Measurements from ENCODE around the gene PWWP2B. TPM values are rescaled to one million over a fixed set of nuclear protein-coding genes. Genes with fewer than 3 reads are reported as not detected.

PWWP2B gene
- total RNA-seq, 1 donor from 2014 or later: 9.1 TPM

GRCh38 chr10:132418527-132419416, 21.8 kb downstream of the PWWP2B start:
- peak; percentile 86 for DNase-seq (ENCODE audit: low spot score)

- peak; percentile 66 for DNase-seq (ENCODE audit: low spot score)
These were observed 22.8 kb downstream of the PWWP2B start for GRCh38 chr10:132419538-132420468.

- DNase-seq (ENCODE audit: low spot score): no peak
These were observed 23.5 kb downstream of the PWWP2B start for GRCh38 chr10:132420469-132420980.

DNA sequence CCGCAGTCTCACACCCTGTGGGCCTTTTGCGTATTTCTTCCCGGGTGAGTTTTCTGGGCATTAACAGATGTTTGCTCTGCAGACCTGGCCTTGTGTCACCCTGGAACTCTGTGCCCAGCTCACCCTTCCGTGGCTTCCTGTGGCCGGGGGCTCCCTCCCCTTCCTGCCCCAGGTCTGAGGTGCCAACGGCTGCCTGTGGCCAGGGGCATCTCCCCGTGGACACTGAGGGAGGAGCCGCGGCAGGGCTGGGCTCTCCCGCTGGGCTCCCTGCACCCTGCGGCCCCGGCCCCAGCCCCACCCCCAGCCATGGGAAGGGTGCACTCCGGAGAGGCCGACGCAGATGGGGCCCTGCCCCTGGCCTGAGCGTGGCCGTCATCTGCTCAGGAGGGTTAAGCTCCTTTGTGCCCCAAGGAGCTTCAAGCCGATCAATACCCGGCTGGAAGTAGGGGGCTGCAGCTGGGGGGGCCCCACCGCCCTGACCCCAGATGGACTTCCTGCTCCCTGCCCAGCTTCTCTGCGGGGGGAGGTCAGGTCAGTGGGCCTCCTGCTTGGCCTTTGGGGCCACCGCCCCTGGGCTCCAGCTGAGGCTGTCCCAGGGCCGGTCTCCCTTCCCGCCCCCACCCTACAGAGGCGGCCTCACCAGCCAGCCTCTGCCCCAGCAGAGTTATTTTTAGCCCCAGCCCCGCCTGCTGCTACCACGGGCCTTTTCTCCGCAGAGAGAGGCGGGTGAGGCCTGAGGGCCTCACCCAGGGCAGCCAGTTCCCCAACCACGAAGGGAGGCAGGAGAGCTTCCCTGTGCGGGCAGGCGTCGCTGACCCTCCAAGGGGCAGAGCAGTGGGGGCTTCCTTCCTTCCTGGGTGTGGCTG, 24.2 kb downstream of the PWWP2B start:
- DNase-seq (ENCODE audit: low spot score): peak; percentile 95

DNA sequence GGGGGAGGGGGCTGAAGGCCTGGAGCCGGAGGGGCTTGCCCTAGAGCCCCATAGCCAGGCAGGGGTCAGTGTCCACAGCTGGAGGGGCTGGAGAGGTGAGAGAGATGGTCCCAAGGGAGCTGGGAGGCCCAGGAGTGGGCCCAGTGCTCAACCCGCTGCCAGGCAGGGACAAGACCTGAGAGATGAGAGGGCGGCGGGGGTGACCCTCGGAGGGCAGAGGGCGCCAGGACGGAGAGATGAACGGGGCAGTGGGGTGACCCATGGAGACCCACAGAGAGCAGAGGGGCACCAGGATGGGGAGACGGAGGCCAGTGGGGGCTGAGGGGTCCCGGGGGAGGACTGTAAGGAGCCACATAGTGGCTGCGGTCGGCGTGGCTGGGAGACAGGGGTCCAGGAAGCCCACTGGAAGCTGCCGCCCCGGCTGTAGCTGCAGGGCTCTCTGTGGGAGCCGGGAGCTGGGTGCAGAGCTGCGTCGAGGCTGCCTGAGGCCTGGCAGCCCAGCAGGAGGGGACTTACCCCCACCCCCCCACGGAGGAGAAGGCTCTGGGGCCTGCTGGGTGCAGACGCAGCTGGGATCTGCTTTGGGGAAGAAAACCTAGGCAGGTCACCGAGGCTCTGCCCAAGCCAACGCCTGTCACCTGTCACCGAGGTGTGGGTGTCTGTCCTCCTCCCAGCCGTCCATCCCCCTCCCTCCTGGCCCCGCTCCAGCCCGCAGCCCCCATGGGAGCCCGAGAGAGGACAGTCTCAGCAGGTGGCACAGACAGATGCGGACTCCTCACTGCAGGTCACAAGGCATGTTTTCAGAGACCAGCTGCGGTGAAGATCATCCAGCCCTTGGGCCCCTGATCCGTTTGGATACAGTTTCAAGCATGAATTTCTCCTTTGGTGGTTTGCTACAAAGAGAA, 25.1 kb downstream of the PWWP2B start:
- no peak for DNase-seq (ENCODE audit: low spot score)

GRCh38 chr10:132422903-132423825, 26.2 kb downstream of the PWWP2B start:
- DNase-seq (ENCODE audit: low spot score): peak; percentile 69

GRCh38 chr10:132423966-132424861, 27.2 kb downstream of the PWWP2B start:
- DNase-seq (ENCODE audit: low spot score): no peak

DNA sequence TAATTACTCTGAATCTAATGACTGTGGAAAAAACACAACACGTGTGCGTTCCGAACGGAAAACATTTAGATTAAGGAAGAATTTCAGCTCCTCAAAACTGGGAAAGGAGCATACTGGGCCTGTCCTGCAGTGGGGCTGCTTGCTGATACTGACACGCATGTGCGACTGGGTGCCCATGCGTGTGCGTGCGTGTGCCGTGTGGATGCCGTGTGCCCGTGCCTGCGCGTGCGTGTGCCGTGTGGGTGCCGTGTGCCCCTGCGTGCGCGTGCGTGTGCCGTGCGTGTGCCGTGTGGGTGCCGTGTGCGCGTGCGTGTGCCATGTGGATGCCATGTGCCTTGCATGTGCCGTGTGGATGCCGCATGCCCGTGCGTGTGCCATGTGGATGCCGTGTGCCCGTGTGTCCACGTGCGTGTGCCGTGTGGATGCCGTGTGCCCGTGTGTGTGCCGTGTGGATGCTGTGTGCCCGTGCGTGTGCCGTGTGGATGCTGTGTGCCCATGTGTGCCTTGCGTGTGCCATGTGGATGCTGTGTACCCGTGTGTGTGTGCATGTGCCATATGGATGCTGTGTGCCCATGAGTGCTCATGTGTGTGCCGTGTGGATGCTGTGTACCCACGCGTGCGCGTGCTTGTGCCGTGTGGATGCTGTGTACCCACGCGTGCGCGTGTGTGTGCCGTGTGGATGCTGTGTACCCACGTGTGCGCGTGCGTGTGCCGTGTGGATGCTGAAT, 28.2 kb downstream of the PWWP2B start:
- no peak for DNase-seq (ENCODE audit: low spot score)

DNA sequence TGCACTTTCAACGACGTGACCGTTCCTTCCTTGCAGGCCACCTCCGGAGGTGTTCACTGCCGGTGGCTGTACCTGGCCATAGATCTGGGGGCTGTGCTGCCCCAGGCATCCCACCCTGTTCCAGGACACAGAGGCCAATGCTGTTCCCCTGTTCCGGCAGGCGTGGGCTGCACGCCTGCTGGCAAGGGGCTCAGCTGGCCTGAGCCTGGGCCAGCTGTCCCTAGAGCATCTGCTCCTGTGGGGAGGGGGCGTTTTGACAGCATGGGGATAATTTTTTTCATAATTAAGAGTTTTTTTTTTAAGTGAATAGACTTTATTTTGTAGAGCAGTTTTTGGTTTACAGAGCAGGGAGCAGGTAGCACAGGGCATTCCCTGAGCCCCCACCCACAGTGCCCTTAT, 28.8 kb downstream of the PWWP2B start:
- no peak for DNase-seq (ENCODE audit: low spot score)

GRCh38 chr10:132427006-132427771, 30.2 kb downstream of the PWWP2B start:
- no peak for DNase-seq (ENCODE audit: low spot score)

- DNase-seq (ENCODE audit: low spot score): no peak
These were observed 31.0 kb downstream of the PWWP2B start for GRCh38 chr10:132427939-132428367.

GRCh38 chr10:132428486-132428995, 31.5 kb downstream of the PWWP2B start:
- DNase-seq (ENCODE audit: low spot score): no peak

DNA sequence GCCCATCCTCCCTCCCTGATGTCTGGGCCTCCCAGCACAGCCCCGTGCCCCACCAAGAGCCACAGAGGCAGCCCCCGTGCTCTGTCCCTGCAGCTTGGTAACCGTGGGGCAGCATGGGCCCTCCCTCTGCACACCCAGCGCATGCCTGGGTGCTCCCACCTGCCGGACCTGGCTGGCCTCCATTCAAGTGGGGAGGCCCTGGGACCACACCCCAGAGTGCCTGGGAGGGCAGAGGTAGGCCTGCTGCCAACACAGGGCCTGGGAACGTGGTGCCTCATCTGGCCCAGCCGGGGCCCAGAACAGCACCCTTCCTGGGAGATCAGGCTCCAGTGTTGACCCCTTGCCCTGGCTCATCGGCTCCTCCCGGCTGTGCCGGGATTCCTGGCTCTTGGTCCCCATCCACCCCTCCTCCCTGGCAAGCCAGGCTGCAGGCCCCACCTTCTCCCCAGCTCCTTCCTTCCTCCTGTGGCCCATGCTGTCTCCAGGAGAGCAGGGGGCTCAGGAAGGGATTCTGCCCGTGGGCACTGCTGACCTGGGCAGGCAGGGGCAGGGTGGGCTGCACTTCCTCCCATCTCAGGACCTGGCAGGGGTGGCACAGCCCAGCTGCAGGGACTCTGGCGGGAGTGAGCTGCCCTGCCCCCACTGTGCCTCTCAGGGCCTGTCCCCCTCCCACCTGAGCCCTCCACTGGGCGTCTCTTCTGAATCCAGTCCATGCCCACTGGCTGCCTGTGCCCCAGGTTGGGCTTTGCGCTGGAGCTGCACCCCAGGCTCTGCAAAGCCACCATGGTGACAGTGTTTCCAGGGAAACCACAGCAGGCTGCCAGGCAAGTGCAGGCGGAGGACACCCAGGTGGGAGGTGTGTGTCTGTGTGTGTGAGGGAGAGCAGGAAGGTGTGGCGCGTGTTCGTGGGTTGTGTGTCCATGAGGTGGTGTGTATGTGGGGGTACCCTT, 32.6 kb downstream of the PWWP2B start:
- no peak for DNase-seq (ENCODE audit: low spot score)

DNA sequence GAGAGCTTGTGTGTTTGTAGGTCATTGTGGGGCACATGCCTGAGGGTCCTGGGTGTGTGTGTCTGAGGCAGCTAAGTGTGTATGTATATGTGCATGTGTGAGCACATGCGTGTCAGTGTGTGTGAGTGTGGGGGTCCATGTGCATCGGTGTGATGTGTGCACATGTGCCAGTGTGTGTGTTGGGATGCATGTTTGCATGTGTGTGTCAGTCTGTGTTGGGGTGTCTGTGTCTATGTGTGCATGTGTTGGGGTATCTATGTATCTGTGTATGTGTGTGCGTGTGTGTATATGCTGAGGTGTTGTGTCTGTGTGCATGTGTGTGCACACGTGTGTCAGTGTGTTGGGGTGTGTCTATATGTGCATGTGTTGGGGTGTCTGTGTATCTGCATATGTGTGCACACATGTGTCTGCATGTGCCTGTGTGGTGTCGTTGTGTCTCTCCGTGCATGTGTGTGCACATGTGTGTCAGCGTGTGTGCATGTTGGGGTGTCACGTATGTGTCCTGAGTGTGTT, 33.3 kb downstream of the PWWP2B start:
- no peak for DNase-seq (ENCODE audit: low spot score)

GRCh38 chr10:132430861-132431271, 33.9 kb downstream of the PWWP2B start:
- no peak for DNase-seq (ENCODE audit: low spot score)

All from umbilical cord (tissue), 2 donors.